Right lobe of liver (tissue), 4 donors: ENCODE results near the gene SLC37A1.

Source experiments
- POLR2A ChIP-seq: fragments of 450-650 bp; IDR thresholded peaks from one replicate; pipeline ENCODE4 v1.6.1; 2017; ENCODE audit warnings: antibody characterized with exemption, mild to moderate bottlenecking
- TF ChIP-seq, protein P1 (sequence below), 4 donors: fragments of 200-600 bp in 3 of 4; fragments of 450-650 bp in 1 of 4; IDR thresholded peaks; one replicate each; pipeline versions ENCODE4 v1.5.1 to v1.8.0; 2016 to 2022; ENCODE audit warnings: antibody characterized with exemption in 4 of 4, mild to moderate bottlenecking in 2 of 4
- donor health status: DM: no; HTN: no; CAD: no.
- donor health status: DM: no; HTN: no; CAD: no.
- donor health status: DM: no; HTN: yes; CAD: no.

DNA sequence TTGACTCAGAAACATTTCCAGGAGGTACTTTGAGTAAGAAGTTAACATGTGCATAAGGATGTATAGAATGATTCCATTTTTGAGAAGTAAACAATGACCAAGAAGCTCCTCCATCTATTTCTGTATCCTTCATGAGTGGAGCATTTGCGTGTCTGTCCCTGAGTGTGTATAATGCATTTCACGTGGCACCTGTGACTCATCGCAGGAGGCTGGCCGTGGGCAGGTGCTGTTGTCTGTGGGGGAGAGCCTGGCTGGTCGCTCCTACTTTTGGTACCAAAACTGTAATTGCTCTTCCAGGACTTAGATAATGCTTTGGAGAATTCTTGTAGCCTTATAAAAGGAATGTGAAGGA, 16.5 kb downstream of the SLC37A1 start:
- TF ChIP-seq POLR2A, result no peak
- TF ChIP-seq, protein P1, sequence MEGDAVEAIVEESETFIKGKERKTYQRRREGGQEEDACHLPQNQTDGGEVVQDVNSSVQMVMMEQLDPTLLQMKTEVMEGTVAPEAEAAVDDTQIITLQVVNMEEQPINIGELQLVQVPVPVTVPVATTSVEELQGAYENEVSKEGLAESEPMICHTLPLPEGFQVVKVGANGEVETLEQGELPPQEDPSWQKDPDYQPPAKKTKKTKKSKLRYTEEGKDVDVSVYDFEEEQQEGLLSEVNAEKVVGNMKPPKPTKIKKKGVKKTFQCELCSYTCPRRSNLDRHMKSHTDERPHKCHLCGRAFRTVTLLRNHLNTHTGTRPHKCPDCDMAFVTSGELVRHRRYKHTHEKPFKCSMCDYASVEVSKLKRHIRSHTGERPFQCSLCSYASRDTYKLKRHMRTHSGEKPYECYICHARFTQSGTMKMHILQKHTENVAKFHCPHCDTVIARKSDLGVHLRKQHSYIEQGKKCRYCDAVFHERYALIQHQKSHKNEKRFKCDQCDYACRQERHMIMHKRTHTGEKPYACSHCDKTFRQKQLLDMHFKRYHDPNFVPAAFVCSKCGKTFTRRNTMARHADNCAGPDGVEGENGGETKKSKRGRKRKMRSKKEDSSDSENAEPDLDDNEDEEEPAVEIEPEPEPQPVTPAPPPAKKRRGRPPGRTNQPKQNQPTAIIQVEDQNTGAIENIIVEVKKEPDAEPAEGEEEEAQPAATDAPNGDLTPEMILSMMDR (IDR thresholded peaks at IDR 0.05), result no peak
